Activated CD4-positive, alpha-beta memory T cell treated with anti-CD3 and anti-CD28 coated beads, Interleukin-2, amount 10 ng/mL, durations not matched to agents 7 days and 5 days (primary cell): ENCODE data around the gene CUEDC1. TPM values are rescaled to one million over a fixed set of nuclear protein-coding genes. Genes with fewer than 3 reads are reported as not detected.

Source experiments
- CTCF ChIA-PET: fragments of 350-600 bp; sonication (Branson Sonifier 250); formaldehyde crosslinking; loops from one replicate; lab custom pipeline; 2021; ENCODE audit warnings: antibody characterized with exemption, inconsistent platforms; lab: Charles Lee
- POLR2A ChIA-PET: fragments of 350-600 bp; sonication (Branson Sonifier 250); formaldehyde crosslinking; loops from one replicate; lab custom pipeline; 2021; ENCODE audit warnings: antibody characterized with exemption; lab: Charles Lee
- DNase-seq: peaks from one replicate; pipeline ENCODE4 v3.0.0-alpha.2; 2020
- H3K27ac Mint-ChIP-seq: one replicate; pipeline ENCODE4 v1.8.0; 2021; ENCODE audit warnings: mild to moderate bottlenecking, mixed read lengths
- H3K27me3 Mint-ChIP-seq: one replicate; pipeline ENCODE4 v1.8.0; 2021; ENCODE audit warnings: mixed read lengths
- H3K36me3 Mint-ChIP-seq: one replicate; pipeline ENCODE4 v1.8.0; 2021; ENCODE audit warnings: low read depth, mixed read lengths
- H3K4me1 Mint-ChIP-seq: one replicate; pipeline ENCODE4 v1.8.0; 2021; ENCODE audit warnings: mixed read lengths
- H3K4me3 Mint-ChIP-seq: one replicate; pipeline ENCODE4 v1.8.0; 2021; ENCODE audit warnings: mild to moderate bottlenecking, mixed read lengths
- H3K9me3 Mint-ChIP-seq: one replicate; pipeline ENCODE4 v1.8.0; 2021; ENCODE audit warnings: mixed read lengths
- total RNA-seq, 2 experiments: library from RNA; stranded (reverse); gene quantifications; one replicate each; pipeline ENCODE4 v1.2.3, GENCODE V29; 2021

Gene CUEDC1
- total RNA-seq, 2 experiments from 2014 or later: 0.25 TPM; not detected in 1

GRCh38 chr17:57902800-57903759 lies 52.1 kb downstream of the CUEDC1 start:
- Mint-ChIP-seq H3K9me3 (no peaks in the 10 kb centered on the region), H3K4me1 (peaks cover 29% of the 10 kb centered on the region), H3K4me3 (no peak overlapping the region), H3K27ac (peak overlapping the region; percentile 26), H3K27me3 (no peaks in the 10 kb centered on the region), H3K36me3 (no peaks in the 10 kb centered on the region)
- POLR2A ChIA-PET: interaction anchor here (0.8 to 1.0 kb wide), 2 partner anchors 29 to 41 kb away, joined by 3 read pairs; no protein-coding TSS in a partner anchor
- DNase-seq: peak; percentile 23
- CTCF ChIA-PET: interaction anchor here (0.7 to 1.0 kb wide), 3 partner anchors 9 to 389 kb away, joined by 3 to 4 read pairs (median 4); no protein-coding TSS in a partner anchor

- H3K27me3 Mint-ChIP-seq: no peaks in the 10 kb centered on the region
Measured at GRCh38 chr17:57902117-57902799, 53.0 kb downstream of the CUEDC1 start.

GRCh38 chr17:57900991-57901743 lies 54.0 kb downstream of the CUEDC1 start:
- CTCF ChIA-PET: interaction anchor here (0.7 to 1.4 kb wide), 2 partner anchors 9 to 21 kb away, joined by 3 to 5 read pairs; no protein-coding TSS in a partner anchor
- H3K36me3 Mint-ChIP-seq: no peaks in the 10 kb centered on the region
- no peak overlapping the region for H3K4me3 Mint-ChIP-seq
- POLR2A ChIA-PET: interaction anchor here (2.0 kb wide), 1 partner anchor 106 kb away, joined by 9 read pairs; the partner anchor contains the start of gene SRSF1
- H3K9me3 Mint-ChIP-seq: no peaks in the 10 kb centered on the region
- no peaks in the 10 kb centered on the region for H3K27me3 Mint-ChIP-seq
- H3K4me1 Mint-ChIP-seq: peaks cover 29% of the 10 kb centered on the region
- no peak overlapping the region for H3K27ac Mint-ChIP-seq
- no peak for DNase-seq

More at GRCh38 chr17:57902117-57902799, 53.0 kb downstream of the CUEDC1 start:
- H3K4me1 Mint-ChIP-seq: peaks cover 29% of the 10 kb centered on the region
- no peaks in the 10 kb centered on the region for H3K36me3 Mint-ChIP-seq
- POLR2A ChIA-PET: no interaction called here
- no peak for DNase-seq
- H3K4me3 Mint-ChIP-seq: no peak overlapping the region
- H3K9me3 Mint-ChIP-seq: no peaks in the 10 kb centered on the region
- CTCF ChIA-PET: interaction anchor here (1.4 kb wide), 1 partner anchor 10 kb away, joined by 5 read pairs; no protein-coding TSS in a partner anchor
- peak overlapping the region; percentile 36 for H3K27ac Mint-ChIP-seq

- DNase-seq: no peak
- ChIA-PET POLR2A (interaction anchor here (2.0 kb wide), 1 partner anchor 107 kb away, joined by 9 read pairs; the partner anchor contains the start of gene SRSF1), CTCF (interaction anchor here (0.7 to 3.0 kb wide), 3 partner anchors 67 to 271 kb away, joined by 3 to 11 read pairs (median 4); no protein-coding TSS in a partner anchor)
- Mint-ChIP-seq H3K36me3 (no peaks in the 10 kb centered on the region), H3K27ac (no peak overlapping the region), H3K27me3 (peaks cover 2% of the 10 kb centered on the region), H3K4me3 (no peak overlapping the region), H3K4me1 (peaks cover 32% of the 10 kb centered on the region), H3K9me3 (no peaks in the 10 kb centered on the region)
Measured at GRCh38 chr17:57899822-57900221, 55.4 kb downstream of the CUEDC1 start.

GRCh38 chr17:57899391-57899790 lies 55.8 kb downstream of the CUEDC1 start:
- ChIA-PET POLR2A (interaction anchor here (2.0 kb wide), 1 partner anchor 108 kb away, joined by 9 read pairs; the partner anchor contains the start of gene SRSF1), CTCF (interaction anchor here (1.5 to 3.0 kb wide), 2 partner anchors 66 to 100 kb away, joined by 4 to 11 read pairs; no protein-coding TSS in a partner anchor)
- Mint-ChIP-seq H3K4me1 (peaks cover 32% of the 10 kb centered on the region), H3K36me3 (no peaks in the 10 kb centered on the region), H3K27me3 (peaks cover 2% of the 10 kb centered on the region), H3K27ac (no peak overlapping the region), H3K4me3 (no peak overlapping the region), H3K9me3 (no peaks in the 10 kb centered on the region)
- DNase-seq: no peak

GRCh38 chr17:57898487-57899311 lies 56.5 kb downstream of the CUEDC1 start:
- Mint-ChIP-seq H3K27me3 (peaks cover 2% of the 10 kb centered on the region), H3K9me3 (no peaks in the 10 kb centered on the region), H3K36me3 (no peaks in the 10 kb centered on the region), H3K4me3 (no peak overlapping the region), H3K4me1 (peaks cover 30% of the 10 kb centered on the region), H3K27ac (no peak overlapping the region)
- POLR2A ChIA-PET: no interaction called here
- no peak for DNase-seq
- CTCF ChIA-PET: interaction anchor here (0.5 to 3.0 kb wide), 3 partner anchors 66 to 204 kb away, joined by 3 to 11 read pairs (median 4); no protein-coding TSS in a partner anchor

- CTCF ChIA-PET: no interaction called here
- no peaks in the 10 kb centered on the region for H3K9me3 Mint-ChIP-seq
- peaks cover 22% of the 10 kb centered on the region for H3K4me1 Mint-ChIP-seq
- POLR2A ChIA-PET: no interaction called here
- DNase-seq: no peak
- H3K27ac Mint-ChIP-seq: no peak overlapping the region
- H3K36me3 Mint-ChIP-seq: no peaks in the 10 kb centered on the region
- peaks cover 8% of the 10 kb centered on the region for H3K27me3 Mint-ChIP-seq
- no peak overlapping the region for H3K4me3 Mint-ChIP-seq
Measured at GRCh38 chr17:57895382-57896060, 59.7 kb downstream of the CUEDC1 start.

GRCh38 chr17:57894848-57895247 lies 60.4 kb downstream of the CUEDC1 start:
- H3K4me3 Mint-ChIP-seq: no peak overlapping the region
- peaks cover 8% of the 10 kb centered on the region for H3K27me3 Mint-ChIP-seq
- no peaks in the 10 kb centered on the region for H3K36me3 Mint-ChIP-seq
- H3K4me1 Mint-ChIP-seq: peaks cover 17% of the 10 kb centered on the region
- no peak overlapping the region for H3K27ac Mint-ChIP-seq
- ChIA-PET POLR2A (interaction anchor here (0.9 kb wide), 1 partner anchor 99 kb away, joined by 3 read pairs; no protein-coding TSS in a partner anchor), CTCF (no interaction called here)
- H3K9me3 Mint-ChIP-seq: no peaks in the 10 kb centered on the region
- no peak for DNase-seq

- ChIA-PET POLR2A (interaction anchor here (1.1 kb wide), 1 partner anchor 94 kb away, joined by 5 read pairs; no protein-coding TSS in a partner anchor), CTCF (interaction anchor here (0.6 to 3.9 kb wide), 24 partner anchors 10 to 278 kb away, joined by 3 to 24 read pairs (median 4); no protein-coding TSS in a partner anchor)
- Mint-ChIP-seq H3K36me3 (no peaks in the 10 kb centered on the region), H3K4me3 (no peak overlapping the region), H3K27ac (no peak overlapping the region), H3K9me3 (no peaks in the 10 kb centered on the region), H3K4me1 (peaks cover 11% of the 10 kb centered on the region), H3K27me3 (peaks cover 8% of the 10 kb centered on the region)
- DNase-seq: no peak
Measured at GRCh38 chr17:57892820-57893595, 62.2 kb downstream of the CUEDC1 start.

- H3K27ac Mint-ChIP-seq: no peak overlapping the region
- H3K4me3 Mint-ChIP-seq: no peak overlapping the region
- H3K9me3 Mint-ChIP-seq: no peaks in the 10 kb centered on the region
- no peaks in the 10 kb centered on the region for H3K36me3 Mint-ChIP-seq
- ChIA-PET POLR2A (interaction anchor here (1.1 kb wide), 1 partner anchor 95 kb away, joined by 5 read pairs; no protein-coding TSS in a partner anchor), CTCF (interaction anchor here (0.6 to 3.9 kb wide), 24 partner anchors 9 to 222 kb away, joined by 3 to 24 read pairs (median 4); no protein-coding TSS in a partner anchor)
- peaks cover 8% of the 10 kb centered on the region for H3K27me3 Mint-ChIP-seq
- H3K4me1 Mint-ChIP-seq: peaks cover 11% of the 10 kb centered on the region
- peak; percentile 84 for DNase-seq
Measured at GRCh38 chr17:57892146-57892819, 62.9 kb downstream of the CUEDC1 start.
